ENCODE measurements around the gene RRP1B. TPM values are rescaled to one million over a fixed set of nuclear protein-coding genes. Genes with fewer than 3 reads are reported as not detected.

The RRP1B gene
- total RNA-seq, 4 donors from 2014 or later, result 12.5 to 24.7 (median 18.9) TPM

DNA sequence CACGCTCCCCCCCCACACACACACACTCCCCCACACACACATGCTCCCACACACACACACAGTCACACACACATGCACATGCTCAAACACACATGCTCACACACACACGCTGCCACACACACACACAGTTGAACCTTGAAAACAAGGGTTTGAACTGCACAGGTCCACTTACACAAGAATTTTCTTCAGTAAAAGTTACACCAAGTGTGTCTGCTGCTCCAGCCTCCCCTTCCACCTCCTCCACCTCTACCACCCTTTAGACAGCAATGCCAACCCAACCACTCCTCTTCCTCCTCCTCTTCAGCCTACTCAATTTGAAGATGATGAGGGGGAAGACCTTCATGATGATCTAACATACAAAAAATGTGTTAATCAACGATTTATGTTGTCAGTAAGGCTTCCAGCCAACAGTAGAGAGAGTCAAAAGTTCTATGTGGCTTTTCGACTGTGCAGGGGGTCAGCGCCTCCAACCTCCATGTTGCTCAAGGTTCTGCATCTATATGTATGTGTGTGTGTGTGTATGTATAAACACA is 26.9 kb upstream of the RRP1B start:
- Histone ChIP-seq H3K4me1 (no peaks in the 10 kb centered on the region), H3K9me3 (no peaks in the 10 kb centered on the region), H3K27me3 (no peaks in the 10 kb centered on the region), H3K4me3 (no peak overlapping the region), H3K36me3 (no peaks in the 10 kb centered on the region), H3K27ac (no peak overlapping the region)
- ATAC-seq, result no peak
- no peak for DNase-seq
- no peak for TF ChIP-seq POLR2A (IDR thresholded peaks at IDR 0.05)
- TF ChIP-seq, protein P1, sequence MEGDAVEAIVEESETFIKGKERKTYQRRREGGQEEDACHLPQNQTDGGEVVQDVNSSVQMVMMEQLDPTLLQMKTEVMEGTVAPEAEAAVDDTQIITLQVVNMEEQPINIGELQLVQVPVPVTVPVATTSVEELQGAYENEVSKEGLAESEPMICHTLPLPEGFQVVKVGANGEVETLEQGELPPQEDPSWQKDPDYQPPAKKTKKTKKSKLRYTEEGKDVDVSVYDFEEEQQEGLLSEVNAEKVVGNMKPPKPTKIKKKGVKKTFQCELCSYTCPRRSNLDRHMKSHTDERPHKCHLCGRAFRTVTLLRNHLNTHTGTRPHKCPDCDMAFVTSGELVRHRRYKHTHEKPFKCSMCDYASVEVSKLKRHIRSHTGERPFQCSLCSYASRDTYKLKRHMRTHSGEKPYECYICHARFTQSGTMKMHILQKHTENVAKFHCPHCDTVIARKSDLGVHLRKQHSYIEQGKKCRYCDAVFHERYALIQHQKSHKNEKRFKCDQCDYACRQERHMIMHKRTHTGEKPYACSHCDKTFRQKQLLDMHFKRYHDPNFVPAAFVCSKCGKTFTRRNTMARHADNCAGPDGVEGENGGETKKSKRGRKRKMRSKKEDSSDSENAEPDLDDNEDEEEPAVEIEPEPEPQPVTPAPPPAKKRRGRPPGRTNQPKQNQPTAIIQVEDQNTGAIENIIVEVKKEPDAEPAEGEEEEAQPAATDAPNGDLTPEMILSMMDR (IDR thresholded peaks at IDR 0.05 in 4 of 5, conservative IDR thresholded peaks at IDR 0.05 in 1 of 5), result no peak
- in situ Hi-C loops (cut with MboI; ENCODE audit: low sequenced_read_pairs in 4 of 4), result no loop called here
- intact Hi-C loops (cut with DNase I; ENCODE audit: low total_unique reads), result no loop called here

DNA sequence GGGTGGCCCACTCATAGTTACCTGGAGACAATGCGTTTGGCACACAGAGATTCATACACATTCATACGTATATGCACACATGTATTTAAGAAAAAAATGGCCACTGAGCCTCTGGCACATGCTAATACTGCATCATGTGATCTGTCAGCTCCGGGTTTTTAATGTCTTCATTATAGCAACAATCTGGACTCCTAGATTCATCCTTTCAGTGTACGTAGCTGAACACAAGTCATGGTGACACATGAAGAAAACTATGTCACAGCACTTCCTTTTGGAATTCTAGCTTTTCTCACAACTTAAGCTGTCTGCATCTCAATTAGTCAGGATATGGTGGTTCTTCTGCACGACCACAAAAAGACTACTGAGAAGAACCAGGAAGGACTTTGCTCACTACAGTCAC is 24.7 kb upstream of the RRP1B start:
- Histone ChIP-seq H3K36me3 (no peaks in the 10 kb centered on the region), H3K4me3 (no peak overlapping the region), H3K27ac (no peak overlapping the region), H3K9me3 (no peaks in the 10 kb centered on the region), H3K27me3 (no peaks in the 10 kb centered on the region), H3K4me1 (no peaks in the 10 kb centered on the region)
- ATAC-seq (no peak), DNase-seq (no peak)
- TF ChIP-seq, protein P1 (IDR thresholded peaks at IDR 0.05 in 4 of 5, conservative IDR thresholded peaks at IDR 0.05 in 1 of 5), result no peak
- no peak for TF ChIP-seq POLR2A (IDR thresholded peaks at IDR 0.05)
- intact Hi-C loops (cut with DNase I; ENCODE audit: low total_unique reads) (no loop called here), in situ Hi-C loops (cut with MboI; ENCODE audit: low sequenced_read_pairs in 4 of 4) (no loop called here)

DNA sequence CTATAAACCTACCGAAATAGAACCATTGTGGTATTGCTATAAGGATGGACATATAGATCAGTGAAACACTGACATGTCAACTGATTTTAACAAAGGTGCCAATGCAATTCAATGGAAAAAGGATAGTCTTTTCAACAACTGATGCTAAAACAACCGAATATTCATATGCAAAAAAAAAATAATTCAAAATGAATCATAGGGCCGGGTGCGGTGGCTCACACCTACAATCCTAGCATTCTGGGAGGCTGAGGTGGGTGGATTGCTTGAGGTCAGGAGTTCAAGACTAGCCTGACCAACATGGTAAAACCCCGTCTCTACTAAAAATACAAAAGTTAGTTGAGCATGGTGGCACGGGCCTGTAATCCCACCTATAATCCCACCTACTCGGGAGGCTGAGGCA is 23.9 kb upstream of the RRP1B start:
- H3K27ac ChIP-seq, result no peak overlapping the region
- in situ Hi-C loops (cut with MboI; ENCODE audit: low sequenced_read_pairs in 4 of 4), result no loop called here
- no peaks in the 10 kb centered on the region for H3K4me1 ChIP-seq
- no peak for DNase-seq
- no peak overlapping the region for H3K4me3 ChIP-seq
- H3K27me3 ChIP-seq, result no peaks in the 10 kb centered on the region
- intact Hi-C loops (cut with DNase I; ENCODE audit: low total_unique reads), result no loop called here
- TF ChIP-seq, protein P1 (IDR thresholded peaks at IDR 0.05 in 4 of 5, conservative IDR thresholded peaks at IDR 0.05 in 1 of 5), result no peak
- no peak for TF ChIP-seq POLR2A (IDR thresholded peaks at IDR 0.05)
- no peaks in the 10 kb centered on the region for H3K9me3 ChIP-seq
- H3K36me3 ChIP-seq, result no peaks in the 10 kb centered on the region
- ATAC-seq, result no peak

DNA sequence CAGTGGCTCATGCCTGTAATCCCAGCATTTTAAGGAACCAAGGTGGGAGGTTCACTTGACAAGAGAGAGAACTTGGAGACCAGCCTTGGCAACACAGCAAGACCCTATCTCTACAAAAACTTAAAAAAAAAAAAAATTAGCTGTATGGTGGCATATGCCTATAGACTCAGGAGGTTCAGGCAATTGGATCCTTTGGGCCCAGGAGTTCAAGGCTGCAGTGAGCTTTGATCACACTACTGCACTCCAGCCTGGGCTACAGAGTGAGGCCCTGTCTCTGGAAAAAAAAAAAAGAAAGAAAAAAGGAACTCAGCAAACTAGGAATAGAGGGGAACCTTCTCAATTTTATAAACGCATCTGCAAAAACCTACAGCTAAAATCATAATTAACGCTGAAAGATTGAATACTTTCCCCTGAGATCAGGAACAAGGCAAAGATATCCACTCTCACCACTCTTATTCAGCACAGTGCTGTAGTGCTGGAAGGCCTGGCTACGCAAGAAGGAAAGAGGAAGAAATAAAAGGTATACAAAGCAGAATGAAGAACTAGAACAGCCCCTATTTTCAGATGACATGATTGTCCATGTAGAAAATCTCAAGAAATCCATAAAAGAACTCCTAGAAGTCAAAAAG is 21.7 kb upstream of the RRP1B start:
- ATAC-seq (no peak), DNase-seq (no peak)
- no peaks in the 10 kb centered on the region for H3K4me1 ChIP-seq
- no peaks in the 10 kb centered on the region for H3K27me3 ChIP-seq
- TF ChIP-seq, protein P1 (IDR thresholded peaks at IDR 0.05 in 4 of 5, conservative IDR thresholded peaks at IDR 0.05 in 1 of 5), result no peak
- no peak for TF ChIP-seq POLR2A (IDR thresholded peaks at IDR 0.05)
- H3K4me3 ChIP-seq, result no peak overlapping the region
- in situ Hi-C loops (cut with MboI; ENCODE audit: low sequenced_read_pairs in 4 of 4) (no loop called here), intact Hi-C loops (cut with DNase I; ENCODE audit: low total_unique reads) (no loop called here)
- H3K9me3 ChIP-seq, result no peaks in the 10 kb centered on the region
- no peak overlapping the region for H3K27ac ChIP-seq
- H3K36me3 ChIP-seq, result no peaks in the 10 kb centered on the region

Data from gastrocnemius medialis (tissue), 4 donors.